ENCODE measurements around the gene LRP1-AS.
A peak's percentile ranks its signal among the peaks of the same experiment; 100 is the strongest.

LRP1-AS gene

GRCh38 chr12:57106021-57106708 lies 41.3 kb downstream of the LRP1-AS start:
- Histone ChIP-seq H3K4me1 (peaks cover 8% of the 10 kb centered on the region), H3K36me3 (no peaks in the 10 kb centered on the region), H3K27me3 (no peaks in the 10 kb centered on the region), H3K4me3 (ENCODE audit: low read depth, low read length) (no peak overlapping the region), H3K9me3 (no peaks in the 10 kb centered on the region)
- TF ChIP-seq CTCF (IDR thresholded peaks at IDR 0.05; ENCODE audit: low read depth, low read length) = no peak
- no peak for DNase-seq

- Histone ChIP-seq H3K9me3 (no peaks in the 10 kb centered on the region), H3K4me1 (peaks cover 6% of the 10 kb centered on the region; the same call in 1 of the 2 replicates), H3K36me3 (no peaks in the 10 kb centered on the region), H3K27me3 (no peaks in the 10 kb centered on the region), H3K4me3 (ENCODE audit: low read depth, low read length) (no peak overlapping the region)
- no peak for DNase-seq
- no peak for TF ChIP-seq CTCF (IDR thresholded peaks at IDR 0.05; ENCODE audit: low read depth, low read length)
Observed at GRCh38 chr12:57105011-57105753, 42.2 kb downstream of the LRP1-AS start.

- no peak for DNase-seq
- no peaks in the 10 kb centered on the region for H3K9me3 ChIP-seq
- no peak for TF ChIP-seq CTCF (IDR thresholded peaks at IDR 0.05; ENCODE audit: low read depth, low read length)
- no peaks in the 10 kb centered on the region for H3K36me3 ChIP-seq
- no peak overlapping the region for H3K4me3 ChIP-seq (ENCODE audit: low read depth, low read length)
- H3K27me3 ChIP-seq = no peaks in the 10 kb centered on the region
- peaks cover 6% of the 10 kb centered on the region; the same call in 1 of the 2 replicates for H3K4me1 ChIP-seq
Observed at GRCh38 chr12:57104292-57104910, 43.0 kb downstream of the LRP1-AS start.

- no peak overlapping the region for H3K4me3 ChIP-seq (ENCODE audit: low read depth, low read length)
- no peaks in the 10 kb centered on the region for H3K36me3 ChIP-seq
- H3K9me3 ChIP-seq = no peaks in the 10 kb centered on the region
- no peak for TF ChIP-seq CTCF (IDR thresholded peaks at IDR 0.05; ENCODE audit: low read depth, low read length)
- H3K4me1 ChIP-seq = peaks cover 6% of the 10 kb centered on the region; the same call in 1 of the 2 replicates
- H3K27me3 ChIP-seq = no peaks in the 10 kb centered on the region
- DNase-seq = peak; percentile 15
Observed at GRCh38 chr12:57103856-57104255, 43.6 kb downstream of the LRP1-AS start.

GRCh38 chr12:57101892-57102695 lies 45.3 kb downstream of the LRP1-AS start:
- Histone ChIP-seq H3K4me1 (peaks cover 6% of the 10 kb centered on the region; the same call in 1 of the 2 replicates), H3K36me3 (no peaks in the 10 kb centered on the region), H3K9me3 (no peaks in the 10 kb centered on the region), H3K4me3 (ENCODE audit: low read depth, low read length) (no peak overlapping the region), H3K27me3 (no peaks in the 10 kb centered on the region)
- DNase-seq = peak; percentile 64
- TF ChIP-seq CTCF (IDR thresholded peaks at IDR 0.05; ENCODE audit: low read depth, low read length) = peak; percentile 14; the same call in 1 of the 2 replicates
